PC-3 (cell line): Measurements from ENCODE around the gene CAMTA1.

Source experiments
- EZH2phosphoT487 ChIP-seq: fragments of 300-600 bp; sonication (generic); IDR thresholded peaks from 2 replicates; pipeline ENCODE4 v1.6.1; 2018; ENCODE audit warnings: mild to moderate bottlenecking, antibody characterized with exemption, low read length, borderline replicate concordance
- TF ChIP-seq, protein P1 (sequence below): fragments of 300-600 bp; sonication (generic); conservative IDR thresholded peaks from 2 replicates; pipeline ENCODE4 v1.5.1; 2017; ENCODE audit warnings: antibody characterized with exemption, low read depth, mild to moderate bottlenecking, low read length

DNA sequence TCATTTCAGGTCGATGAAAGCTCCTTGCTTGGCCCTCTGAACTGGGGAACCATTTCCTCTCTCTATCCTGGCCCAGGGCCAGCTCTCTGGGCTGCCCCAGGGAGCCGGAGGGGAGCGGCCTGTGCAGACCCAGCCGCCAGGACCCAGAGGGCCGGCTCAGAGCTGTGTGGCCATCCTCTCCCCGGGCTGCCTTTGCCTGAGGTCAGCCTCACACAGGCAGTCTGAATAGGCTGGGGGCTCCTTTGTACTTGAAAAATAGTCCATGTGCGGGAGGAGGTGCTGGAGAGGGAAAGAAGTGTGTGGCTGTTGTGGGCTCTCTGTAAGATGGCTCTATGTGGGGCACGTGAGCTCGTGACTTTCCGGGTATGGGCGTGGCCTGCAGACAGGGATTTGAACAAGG, 710.7 kb downstream of the CAMTA1 start:
- TF ChIP-seq, protein P1, sequence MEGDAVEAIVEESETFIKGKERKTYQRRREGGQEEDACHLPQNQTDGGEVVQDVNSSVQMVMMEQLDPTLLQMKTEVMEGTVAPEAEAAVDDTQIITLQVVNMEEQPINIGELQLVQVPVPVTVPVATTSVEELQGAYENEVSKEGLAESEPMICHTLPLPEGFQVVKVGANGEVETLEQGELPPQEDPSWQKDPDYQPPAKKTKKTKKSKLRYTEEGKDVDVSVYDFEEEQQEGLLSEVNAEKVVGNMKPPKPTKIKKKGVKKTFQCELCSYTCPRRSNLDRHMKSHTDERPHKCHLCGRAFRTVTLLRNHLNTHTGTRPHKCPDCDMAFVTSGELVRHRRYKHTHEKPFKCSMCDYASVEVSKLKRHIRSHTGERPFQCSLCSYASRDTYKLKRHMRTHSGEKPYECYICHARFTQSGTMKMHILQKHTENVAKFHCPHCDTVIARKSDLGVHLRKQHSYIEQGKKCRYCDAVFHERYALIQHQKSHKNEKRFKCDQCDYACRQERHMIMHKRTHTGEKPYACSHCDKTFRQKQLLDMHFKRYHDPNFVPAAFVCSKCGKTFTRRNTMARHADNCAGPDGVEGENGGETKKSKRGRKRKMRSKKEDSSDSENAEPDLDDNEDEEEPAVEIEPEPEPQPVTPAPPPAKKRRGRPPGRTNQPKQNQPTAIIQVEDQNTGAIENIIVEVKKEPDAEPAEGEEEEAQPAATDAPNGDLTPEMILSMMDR: no peak
- TF ChIP-seq EZH2phosphoT487: no peak
